ENCODE measurements around the gene CEACAM8.

CEACAM8 gene

DNA sequence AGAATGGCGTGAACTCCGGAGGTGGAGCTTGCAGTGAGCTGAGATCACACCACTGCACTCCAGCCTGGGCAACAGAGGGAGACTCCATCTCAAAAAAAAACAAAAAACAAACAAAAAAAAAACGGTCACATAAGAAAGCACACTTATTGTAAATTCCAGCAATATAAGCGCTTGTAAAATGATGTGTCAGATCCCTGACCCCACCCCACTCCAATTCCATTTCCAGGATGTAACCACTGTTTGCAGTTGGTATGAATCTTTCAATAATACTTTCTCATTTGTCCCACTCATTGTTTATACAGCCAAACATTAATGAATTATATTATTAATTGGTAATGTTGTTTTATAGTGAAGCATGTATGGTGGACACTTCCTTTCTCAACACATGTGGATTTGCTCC, 50.6 kb downstream of the CEACAM8 start:
- Histone ChIP-seq H3K4me3 (ENCODE audit: low read depth, low read length) (no peak overlapping the region), H3K27ac (ENCODE audit: extremely low read depth, low read depth, low read length) (no peak overlapping the region), H3K4me1 (ENCODE audit: control insufficient read depth, insufficient read depth, low read length) (no peaks in the 10 kb centered on the region), H3K9me3 (ENCODE audit: control insufficient read depth, insufficient read depth, low read depth, low read length) (no peaks in the 10 kb centered on the region), H3K36me3 (ENCODE audit: control insufficient read depth in 2 of 2, insufficient read depth in 1 of 2, low read length in 2 of 2) (no peaks in the 10 kb centered on the region)
- TF ChIP-seq PRDM10 (tag by site-specific recombination; IDR thresholded peaks at IDR 0.05) (0 out of 2 replicates have a peak, but pooled peaks have one; percentile 14), ELK4 (IDR thresholded peaks at IDR 0.05; ENCODE audit: borderline replicate concordance, low read depth, low read length) (no peak)
- ChIA-PET CTCF (interaction anchor here (0.6 to 2.2 kb wide), 3 partner anchors 8 to 939 kb away, joined by 3 to 6 read pairs (median 4); no protein-coding TSS in a partner anchor), POLR2A (no interaction called here)

GRCh38 chr19:42542791-42543190, 51.9 kb downstream of the CEACAM8 start:
- Histone ChIP-seq H3K36me3 (ENCODE audit: control insufficient read depth in 2 of 2, insufficient read depth in 1 of 2, low read length in 2 of 2) (no peaks in the 10 kb centered on the region), H3K27ac (ENCODE audit: extremely low read depth, low read depth, low read length) (no peak overlapping the region), H3K9me3 (ENCODE audit: control insufficient read depth, insufficient read depth, low read depth, low read length) (no peaks in the 10 kb centered on the region), H3K4me1 (ENCODE audit: control insufficient read depth, insufficient read depth, low read length) (no peaks in the 10 kb centered on the region), H3K4me3 (ENCODE audit: low read depth, low read length) (no peak overlapping the region)
- POLR2A ChIA-PET: no interaction called here
- CTCF ChIA-PET: interaction anchor here (1.0 to 1.5 kb wide), 6 partner anchors 10 to 434 kb away, joined by 3 to 8 read pairs (median 4); no protein-coding TSS in a partner anchor
- TF ChIP-seq, protein P1, sequence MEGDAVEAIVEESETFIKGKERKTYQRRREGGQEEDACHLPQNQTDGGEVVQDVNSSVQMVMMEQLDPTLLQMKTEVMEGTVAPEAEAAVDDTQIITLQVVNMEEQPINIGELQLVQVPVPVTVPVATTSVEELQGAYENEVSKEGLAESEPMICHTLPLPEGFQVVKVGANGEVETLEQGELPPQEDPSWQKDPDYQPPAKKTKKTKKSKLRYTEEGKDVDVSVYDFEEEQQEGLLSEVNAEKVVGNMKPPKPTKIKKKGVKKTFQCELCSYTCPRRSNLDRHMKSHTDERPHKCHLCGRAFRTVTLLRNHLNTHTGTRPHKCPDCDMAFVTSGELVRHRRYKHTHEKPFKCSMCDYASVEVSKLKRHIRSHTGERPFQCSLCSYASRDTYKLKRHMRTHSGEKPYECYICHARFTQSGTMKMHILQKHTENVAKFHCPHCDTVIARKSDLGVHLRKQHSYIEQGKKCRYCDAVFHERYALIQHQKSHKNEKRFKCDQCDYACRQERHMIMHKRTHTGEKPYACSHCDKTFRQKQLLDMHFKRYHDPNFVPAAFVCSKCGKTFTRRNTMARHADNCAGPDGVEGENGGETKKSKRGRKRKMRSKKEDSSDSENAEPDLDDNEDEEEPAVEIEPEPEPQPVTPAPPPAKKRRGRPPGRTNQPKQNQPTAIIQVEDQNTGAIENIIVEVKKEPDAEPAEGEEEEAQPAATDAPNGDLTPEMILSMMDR (tag by site-specific recombination; IDR thresholded peaks at IDR 0.05): peak; percentile 37; the same call in 1 of the 2 replicates
- TF ChIP-seq SCRT2 (tag by site-specific recombination; IDR thresholded peaks at IDR 0.05) (peak; percentile 87), SCRT1 (tag by site-specific recombination; IDR thresholded peaks at IDR 0.05; ENCODE audit: borderline replicate concordance) (peak; percentile 72), ZNF768 (tag by site-specific recombination; IDR thresholded peaks at IDR 0.05) (no peak), ZNF16 (tag by site-specific recombination; IDR thresholded peaks at IDR 0.05; ENCODE audit: low read depth) (0 out of 2 replicates have a peak, but pooled peaks have one; percentile 22)

DNA sequence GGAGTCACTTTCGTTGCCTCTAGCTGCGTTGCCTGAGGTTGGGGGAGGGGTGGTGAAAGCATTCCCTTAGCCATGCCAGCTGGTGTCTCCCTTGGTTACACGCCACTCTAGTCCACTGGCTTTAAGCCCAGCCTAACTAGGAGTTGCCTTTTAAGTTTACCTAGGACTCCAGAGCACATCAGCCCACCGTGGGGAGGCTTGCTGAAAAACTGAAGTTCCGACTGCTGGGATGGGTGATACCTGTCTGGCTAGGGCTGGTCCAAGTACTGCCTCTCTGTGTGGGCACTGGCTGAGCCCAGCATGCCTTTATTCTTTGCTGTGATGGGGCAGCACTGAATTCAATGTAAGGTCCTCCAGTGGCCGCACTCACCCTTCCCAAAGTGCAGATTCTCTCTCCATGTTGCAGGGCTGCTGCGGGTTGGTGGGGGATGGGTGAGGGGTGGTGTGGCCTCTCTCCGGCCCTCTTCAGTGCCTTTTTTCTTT, 54.6 kb downstream of the CEACAM8 start:
- Histone ChIP-seq H3K27ac (ENCODE audit: extremely low read depth, low read depth, low read length) (no peak overlapping the region), H3K4me1 (ENCODE audit: control insufficient read depth, insufficient read depth, low read length) (no peaks in the 10 kb centered on the region), H3K9me3 (ENCODE audit: control insufficient read depth, insufficient read depth, low read depth, low read length) (no peaks in the 10 kb centered on the region), H3K36me3 (ENCODE audit: control insufficient read depth in 2 of 2, insufficient read depth in 1 of 2, low read length in 2 of 2) (no peaks in the 10 kb centered on the region), H3K4me3 (ENCODE audit: low read depth, low read length) (no peak overlapping the region)
- TF ChIP-seq ZNF624 (tag by site-specific recombination; IDR thresholded peaks at IDR 0.05) (no peak), ZNF692 (tag by site-specific recombination; IDR thresholded peaks at IDR 0.05) (no peak), ZNF114 (tag by site-specific recombination; IDR thresholded peaks at IDR 0.05) (no peak), ZNF645 (tag by site-specific recombination; IDR thresholded peaks at IDR 0.05) (no peak), ZNF184 (tag by site-specific recombination; IDR thresholded peaks at IDR 0.05) (no peak), BCL11B (tag by site-specific recombination; IDR thresholded peaks at IDR 0.05; ENCODE audit: low read depth) (no peak), ZNF280C (tag by site-specific recombination; IDR thresholded peaks at IDR 0.05) (no peak), KLF9 (tag by site-specific recombination; IDR thresholded peaks at IDR 0.05; ENCODE audit: low read depth) (no peak), FEZF1 (tag by site-specific recombination; IDR thresholded peaks at IDR 0.05) (no peak), ZEB2 (tag by site-specific recombination; IDR thresholded peaks at IDR 0.05) (no peak), ZFP37 (tag by site-specific recombination; IDR thresholded peaks at IDR 0.05) (no peak), SCRT2 (tag by site-specific recombination; IDR thresholded peaks at IDR 0.05) (no peak), ZNF302 (tag by site-specific recombination; IDR thresholded peaks at IDR 0.05; ENCODE audit: low read depth) (no peak)
- ChIA-PET CTCF (interaction anchor here (0.6 to 3.4 kb wide), 2 partner anchors 10 to 11 kb away, joined by 3 to 26 read pairs; partner anchors contain the start of gene CEACAM1), POLR2A (no interaction called here)

Data from HEK293 (cell line).